OCI-M1 (cell line): Measurements from ENCODE around the gene BCL7C.

Source experiments
- DNase-seq: peaks from one replicate; lab custom pipeline; 2025; lab: John Stamatoyannopoulos, UW

Gene BCL7C

DNA sequence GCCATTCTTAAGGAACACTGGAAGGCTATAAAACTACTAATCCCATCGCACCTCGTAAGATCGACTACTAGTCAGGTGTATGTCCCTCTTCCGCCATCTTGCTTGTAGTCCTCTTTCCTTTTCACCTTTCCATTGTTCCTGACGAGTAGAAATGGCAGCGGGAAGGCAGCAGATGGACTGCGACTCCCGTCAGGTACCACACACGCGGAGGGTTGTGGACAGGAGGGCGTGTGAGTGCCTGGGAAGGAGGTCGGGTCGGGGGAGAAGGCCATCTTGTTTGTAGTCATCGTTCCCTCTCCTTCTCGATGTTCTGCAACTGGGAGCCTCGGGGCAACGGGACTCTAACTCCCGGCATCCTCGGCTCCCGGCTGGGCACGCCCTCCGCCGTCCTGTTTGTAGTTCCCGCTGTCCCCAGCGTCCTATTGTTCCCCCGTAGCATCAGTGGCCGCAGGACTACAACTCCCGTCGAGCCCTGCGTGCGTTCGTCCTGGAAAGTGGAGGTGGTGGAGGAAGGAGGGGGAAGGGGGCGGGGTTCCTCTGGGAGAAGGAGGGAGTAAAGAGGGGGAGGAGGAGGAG lies 29.2 kb upstream of the BCL7C start:
- peak; percentile 100 for DNase-seq

DNA sequence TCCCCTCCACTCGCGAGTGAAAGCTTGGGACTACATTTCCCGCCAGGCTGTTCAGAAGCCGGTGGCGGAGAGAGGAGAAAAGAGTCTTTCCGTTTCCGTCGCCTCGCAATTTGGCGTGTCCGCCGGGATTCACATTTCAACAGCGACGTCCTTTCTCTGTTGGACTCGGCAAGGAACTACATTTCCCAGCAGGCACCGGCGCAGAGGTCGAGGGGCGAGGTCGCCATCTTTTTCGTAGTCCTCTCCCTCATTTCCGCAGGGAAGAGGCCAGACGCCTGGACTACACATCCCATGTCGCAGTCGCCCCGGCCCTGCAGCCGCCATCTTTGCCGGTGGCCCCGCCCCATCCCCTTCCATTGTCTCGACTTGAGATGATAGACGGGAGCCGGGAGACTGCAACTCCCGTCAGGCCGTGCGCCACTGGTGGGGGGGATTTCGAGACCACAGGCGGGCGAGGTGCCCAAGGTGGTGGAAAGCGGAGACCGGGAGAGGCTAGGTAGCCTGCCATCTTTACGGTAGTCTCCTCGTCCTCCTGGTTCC lies 28.6 kb upstream of the BCL7C start:
- peak; percentile 100 for DNase-seq

GRCh38 chr16:30921748-30922419 lies 28.0 kb upstream of the BCL7C start:
- peak; percentile 96 for DNase-seq

- DNase-seq = no peak
Measured at GRCh38 chr16:30921459-30921747, 27.5 kb upstream of the BCL7C start.

GRCh38 chr16:30920891-30921290 lies 27.0 kb upstream of the BCL7C start:
- no peak for DNase-seq

GRCh38 chr16:30918614-30919013 lies 24.7 kb upstream of the BCL7C start:
- no peak for DNase-seq

- no peak for DNase-seq
Measured at GRCh38 chr16:30914830-30915229, 21.0 kb upstream of the BCL7C start.

DNA sequence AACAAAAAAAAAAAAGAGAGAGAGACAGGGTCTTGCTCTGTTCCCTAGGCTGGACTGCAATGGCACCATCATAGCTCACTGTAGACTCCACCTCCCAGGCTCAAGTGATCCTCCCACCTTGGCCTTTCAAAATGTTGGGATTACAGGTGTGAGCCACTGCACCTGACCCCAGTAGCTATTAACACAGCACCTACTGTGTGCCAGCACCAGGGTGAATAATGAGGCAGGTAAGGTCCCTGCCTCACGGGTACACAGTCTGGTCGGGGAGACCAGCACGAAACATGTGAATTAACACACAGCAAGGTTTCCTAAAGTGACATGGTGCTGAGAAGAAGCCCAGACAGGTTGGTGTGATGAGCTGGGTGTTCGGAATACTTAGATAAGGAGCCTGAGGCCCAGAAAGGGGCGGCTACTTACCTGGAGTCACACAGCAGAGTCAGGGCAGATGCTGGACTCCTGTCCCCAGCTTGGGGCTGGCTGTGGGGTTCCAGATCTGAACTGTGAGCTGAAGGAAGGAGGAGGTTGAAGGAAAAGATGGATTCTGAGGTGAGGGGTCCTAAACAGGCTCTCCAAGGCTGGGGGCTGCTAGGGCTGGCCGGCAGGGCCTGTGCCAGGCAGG lies 19.0 kb upstream of the BCL7C start:
- no peak for DNase-seq

- no peak for DNase-seq
Measured at GRCh38 chr16:30910427-30911029, 16.7 kb upstream of the BCL7C start.

- no peak for DNase-seq
Measured at GRCh38 chr16:30907064-30907463, 13.2 kb upstream of the BCL7C start.

GRCh38 chr16:30904114-30904780 lies 10.4 kb upstream of the BCL7C start:
- peak; percentile 56 for DNase-seq

GRCh38 chr16:30903596-30903995 lies 9.7 kb upstream of the BCL7C start:
- peak; percentile 54 for DNase-seq

GRCh38 chr16:30903002-30903401 lies 9.1 kb upstream of the BCL7C start:
- peak; percentile 34 for DNase-seq

DNA sequence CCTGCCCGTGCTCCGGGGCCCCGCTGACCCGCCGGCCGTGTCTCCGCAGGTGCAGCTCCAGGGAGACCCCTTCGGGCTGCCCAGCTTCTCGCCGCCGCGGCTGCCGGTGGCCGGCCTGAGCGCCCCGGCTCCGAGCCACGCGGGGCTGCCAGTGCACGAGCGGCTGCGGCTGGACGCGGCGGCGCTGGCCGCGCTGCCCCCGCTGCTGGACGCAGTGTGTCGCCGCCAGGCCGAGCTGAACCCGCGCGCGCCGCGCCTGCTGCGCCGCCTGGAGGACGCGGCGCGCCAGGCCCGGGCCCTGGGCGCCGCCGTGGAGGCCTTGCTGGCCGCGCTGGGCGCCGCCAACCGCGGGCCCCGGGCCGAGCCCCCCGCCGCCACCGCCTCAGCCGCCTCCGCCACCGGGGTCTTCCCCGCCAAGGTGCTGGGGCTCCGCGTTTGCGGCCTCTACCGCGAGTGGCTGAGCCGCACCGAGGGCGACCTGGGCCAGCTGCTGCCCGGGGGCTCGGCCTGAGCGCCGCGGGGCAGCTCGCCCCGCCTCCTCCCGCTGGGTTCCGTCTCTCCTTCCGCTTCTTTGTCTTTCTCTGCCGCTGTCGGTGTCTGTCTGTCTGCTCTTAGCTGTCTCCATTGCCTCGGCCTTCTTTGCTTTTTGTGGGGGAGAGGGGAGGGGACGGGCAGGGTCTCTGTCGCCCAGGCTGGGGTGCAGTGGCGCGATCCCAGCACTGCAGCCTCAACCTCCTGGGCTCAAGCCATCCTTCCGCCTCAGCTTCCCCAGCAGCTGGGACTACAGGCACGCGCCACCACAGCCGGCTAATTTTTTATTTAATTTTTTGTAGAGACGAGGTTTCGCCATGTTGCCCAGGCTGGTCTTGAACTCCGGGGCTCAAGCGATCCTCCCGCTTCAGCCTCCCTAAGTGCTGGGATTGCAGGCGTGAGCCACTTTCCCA lies 8.4 kb upstream of the BCL7C start:
- peak; percentile 87 for DNase-seq

GRCh38 chr16:30901201-30902028 lies 7.5 kb upstream of the BCL7C start:
- DNase-seq = peak; percentile 51

GRCh38 chr16:30900588-30900987 lies 6.7 kb upstream of the BCL7C start:
- DNase-seq = no peak

GRCh38 chr16:30899794-30900193 lies 5.9 kb upstream of the BCL7C start:
- DNase-seq = no peak

DNA sequence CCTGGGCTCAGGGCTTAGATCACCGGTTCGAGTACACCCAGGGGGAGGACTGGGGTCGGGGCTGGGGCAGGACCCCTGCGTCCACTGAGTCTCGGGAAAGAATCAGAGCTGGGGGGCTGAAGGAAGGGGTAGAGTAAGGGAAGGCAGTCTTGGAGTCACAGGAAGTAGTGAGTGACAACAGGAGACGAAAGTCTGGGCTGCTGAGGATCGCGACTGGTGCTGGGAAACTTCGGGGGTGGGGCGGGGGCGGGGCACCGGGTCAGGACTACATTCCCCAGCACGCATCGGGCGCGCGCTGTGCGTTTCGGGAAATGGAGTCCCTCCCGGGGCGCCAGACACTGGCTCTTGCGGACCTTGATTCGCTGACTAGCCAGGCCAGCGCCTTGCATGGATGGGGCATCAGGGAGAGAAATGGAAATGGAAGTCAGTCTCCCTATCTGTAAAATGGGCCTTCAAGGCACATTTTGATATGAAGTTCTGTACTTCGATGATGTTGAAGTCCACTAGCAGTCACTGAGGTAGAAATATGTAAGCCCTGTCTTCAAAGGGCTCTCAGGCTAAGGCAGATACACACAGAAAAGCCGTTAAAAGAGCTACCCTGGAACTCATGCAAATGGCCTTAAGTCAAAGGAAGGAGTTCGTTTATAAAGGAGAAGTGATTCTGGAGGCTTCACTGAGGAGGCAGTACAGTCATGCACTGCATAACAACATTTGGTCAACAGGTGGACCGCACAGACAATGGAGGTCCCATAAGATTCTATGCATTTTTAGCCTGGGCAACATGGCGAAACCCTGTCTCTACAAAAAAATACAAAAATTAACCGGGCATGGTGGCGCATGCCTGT lies 3.2 kb upstream of the BCL7C start:
- DNase-seq = no peak

- DNase-seq = no peak
Measured at GRCh38 chr16:30896261-30896888, 2.5 kb upstream of the BCL7C start, which contains the start of gene CTF1. TSS of gene CTF1 (plus strand) at chr16:30896614. CDS start at chr16:30896644, 30 bp downstream.
